GM21447 (cell line): Measurements from ENCODE around the gene PATE3.

Experiments
- ATAC-seq: cut with Tn5 transposase; IDR thresholded peaks from one replicate; pipeline ENCODE4 v1.9.1; 2021; ENCODE audit not compliant: unreplicated experiment

Gene PATE3

DNA sequence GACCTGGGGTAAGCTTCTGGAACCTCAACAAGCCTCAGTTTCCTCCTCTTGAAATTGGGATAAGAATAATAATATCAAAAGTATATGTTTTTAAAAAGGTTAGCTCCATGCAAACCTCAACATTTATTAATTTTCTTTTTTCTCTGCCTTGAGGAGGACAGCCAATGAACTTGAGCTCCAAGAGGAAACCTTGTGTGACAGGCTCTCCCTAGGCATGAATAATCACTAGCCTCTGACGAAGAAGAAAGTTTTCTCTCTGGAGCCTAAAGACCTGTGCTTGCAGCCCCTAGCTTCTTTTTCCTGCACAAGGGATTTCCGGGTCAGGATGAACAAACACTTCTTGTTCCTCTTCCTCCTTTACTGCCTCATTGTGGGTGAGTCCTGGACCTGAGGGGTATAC is at the start of gene PATE3:
PATE3 (plus strand) TSS at position 301 of the 400 bp plus-strand sequence; CDS start at position 326, 25 bp downstream.
- ATAC-seq: no peak

- no peak for ATAC-seq
Measured at GRCh38 chr11:125740617-125741016, 47.3 kb upstream of the PATE3 start.

- no peak for ATAC-seq
Measured at GRCh38 chr11:125743681-125744080, 44.2 kb upstream of the PATE3 start.

DNA sequence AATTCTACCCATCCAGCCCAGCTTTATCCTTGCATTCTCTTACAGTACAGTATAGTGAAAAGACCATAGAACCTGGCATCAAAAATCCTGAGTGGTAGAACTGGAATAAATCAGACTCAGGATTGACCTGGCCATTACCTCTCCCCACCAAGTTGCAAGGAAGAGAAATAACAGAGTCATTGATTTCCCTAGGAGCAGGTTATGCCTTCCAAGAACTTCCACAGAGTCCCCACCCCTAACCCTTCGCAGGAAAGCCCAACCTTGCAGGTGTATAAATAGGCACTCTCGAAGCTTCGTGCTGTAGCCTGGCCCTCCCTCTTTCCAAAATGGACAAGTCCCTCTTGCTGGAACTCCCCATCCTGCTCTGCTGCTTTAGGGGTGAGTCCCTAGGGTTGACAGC is 41.9 kb upstream of the PATE3 start, which contains the start of gene PATE1:
PATE1 (plus strand) TSS at position 301 of the 400 bp plus-strand sequence; CDS start at position 327, 26 bp downstream.
- no peak for ATAC-seq

DNA sequence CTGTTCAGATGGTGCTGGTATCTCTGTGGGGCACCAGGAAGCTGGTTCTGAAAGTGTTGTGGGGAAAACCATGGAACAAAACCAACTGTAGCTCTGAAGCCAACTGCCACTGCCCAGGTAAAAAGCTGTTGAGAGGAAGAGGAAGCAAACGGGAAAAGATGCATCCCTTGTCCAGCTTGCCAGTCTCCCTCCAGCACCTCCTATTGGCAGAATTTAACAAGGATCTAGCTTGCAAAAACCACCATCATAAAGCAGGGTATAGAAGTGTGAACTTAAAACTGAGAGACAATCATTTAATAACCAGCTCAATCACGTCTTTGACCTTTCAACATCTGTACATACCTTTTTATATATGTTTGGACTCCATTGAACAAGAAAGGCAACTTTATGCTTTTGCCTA is 37.3 kb upstream of the PATE3 start:
- ATAC-seq: no peak

- no peak for ATAC-seq
Measured at GRCh38 chr11:125756050-125756449, 31.9 kb upstream of the PATE3 start.

DNA sequence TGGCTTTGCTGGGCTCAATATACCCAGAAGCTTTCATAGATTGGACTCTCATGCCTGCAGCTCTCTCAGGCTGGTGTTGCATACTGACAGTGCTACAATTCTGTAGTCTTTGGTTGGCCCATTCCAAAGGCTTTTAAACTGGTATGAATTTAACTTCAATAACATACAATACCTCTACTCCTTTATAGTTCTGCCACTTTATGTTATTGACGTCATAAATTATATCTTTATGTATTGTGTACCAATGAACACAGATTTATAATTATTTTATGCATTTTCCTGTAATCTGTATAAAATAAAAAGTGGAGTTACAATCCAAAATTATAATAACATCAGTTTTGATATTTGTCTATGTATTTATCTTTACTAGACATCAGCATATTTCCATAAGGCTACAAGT is 25.5 kb upstream of the PATE3 start:
- no peak for ATAC-seq

DNA sequence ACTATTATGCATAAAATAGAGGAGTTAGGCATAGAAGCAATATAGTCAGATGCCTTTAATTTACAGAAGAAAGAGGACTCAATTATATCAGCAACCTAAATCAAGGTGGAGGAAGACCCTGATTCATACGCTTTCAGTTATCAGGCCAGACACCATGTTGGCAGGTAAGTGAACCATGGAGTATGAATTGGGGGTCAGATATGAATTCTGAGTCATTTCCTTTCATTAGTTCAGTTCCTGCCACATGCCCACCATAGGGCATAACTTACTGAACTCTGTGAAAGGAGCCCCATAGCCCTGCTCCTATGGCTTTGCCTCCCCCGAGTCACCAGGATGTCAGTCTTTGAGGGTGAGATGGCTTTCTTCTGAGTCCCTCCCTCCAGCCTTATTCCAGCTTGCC is 24.4 kb upstream of the PATE3 start:
- no peak for ATAC-seq

DNA sequence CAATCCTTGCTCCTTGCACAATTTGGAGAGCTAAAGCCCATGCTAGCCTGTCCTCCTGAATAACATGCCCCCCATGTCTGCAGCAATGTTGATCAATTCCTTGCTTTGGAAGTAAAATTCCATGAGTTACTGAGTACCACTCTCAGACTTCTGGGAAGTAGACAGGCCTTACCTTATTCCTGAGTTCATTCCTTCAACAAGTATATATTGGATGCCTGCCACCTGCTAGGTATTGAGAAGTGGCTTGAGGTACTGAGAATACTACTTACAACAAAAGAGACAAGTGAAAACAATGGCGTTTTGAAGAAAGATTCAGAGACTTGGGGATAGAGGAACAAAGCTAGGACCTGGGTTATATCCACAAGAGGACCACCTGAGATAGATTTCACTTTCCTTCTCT is 21.7 kb upstream of the PATE3 start:
- ATAC-seq: no peak

GRCh38 chr11:125768336-125769046 is 19.4 kb upstream of the PATE3 start:
- ATAC-seq: no peak

DNA sequence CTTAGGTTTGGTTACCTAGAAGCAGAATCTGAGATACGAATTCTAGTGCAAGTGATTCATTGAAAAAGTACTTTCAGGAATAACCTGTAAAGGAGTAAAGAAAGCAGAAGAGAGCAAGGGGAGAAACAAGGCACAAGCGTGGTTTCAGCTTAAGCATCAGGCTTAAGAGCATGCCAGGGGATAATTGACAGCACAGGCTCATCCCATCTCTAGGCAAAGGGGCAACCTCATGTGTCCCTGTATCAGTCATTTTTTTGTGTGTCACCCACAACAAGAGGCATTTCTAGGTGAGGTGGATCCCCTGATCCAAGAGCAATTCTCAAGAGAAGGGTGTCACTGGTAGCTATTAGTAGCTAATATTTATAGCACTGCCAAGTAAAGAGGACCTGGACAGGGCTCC is 17.3 kb upstream of the PATE3 start:
- no peak for ATAC-seq

DNA sequence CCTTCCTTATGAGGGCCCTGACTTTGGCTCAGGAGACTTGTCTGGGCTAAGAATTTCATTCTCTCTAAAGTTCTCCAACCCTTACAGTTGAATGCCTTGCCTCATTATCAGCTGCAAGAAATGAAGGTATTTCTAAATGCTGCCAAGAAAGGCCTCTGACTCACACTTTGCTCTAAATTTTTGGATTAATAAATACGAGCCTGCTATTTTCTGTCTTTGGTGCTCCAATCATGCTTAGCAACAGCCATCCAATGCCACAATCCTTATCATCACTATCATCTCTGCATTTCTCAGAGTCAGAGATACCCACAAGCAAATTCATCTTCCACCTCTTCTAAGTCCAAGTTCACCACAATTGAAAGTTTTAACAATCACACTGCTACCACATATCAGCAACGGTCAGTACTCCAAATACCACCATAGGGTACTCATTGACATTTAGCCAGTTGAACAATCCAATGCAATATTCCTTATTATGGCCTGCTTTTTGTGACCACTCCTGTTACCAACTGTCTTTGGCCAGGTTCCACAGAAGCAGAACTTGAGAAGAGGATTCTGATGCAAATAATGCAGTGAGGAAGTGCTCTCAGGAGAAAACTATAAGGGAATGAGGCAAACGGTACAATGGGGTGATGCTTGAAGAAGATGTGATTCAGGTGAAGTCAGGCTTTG is 15.0 kb upstream of the PATE3 start:
- ATAC-seq: no peak

DNA sequence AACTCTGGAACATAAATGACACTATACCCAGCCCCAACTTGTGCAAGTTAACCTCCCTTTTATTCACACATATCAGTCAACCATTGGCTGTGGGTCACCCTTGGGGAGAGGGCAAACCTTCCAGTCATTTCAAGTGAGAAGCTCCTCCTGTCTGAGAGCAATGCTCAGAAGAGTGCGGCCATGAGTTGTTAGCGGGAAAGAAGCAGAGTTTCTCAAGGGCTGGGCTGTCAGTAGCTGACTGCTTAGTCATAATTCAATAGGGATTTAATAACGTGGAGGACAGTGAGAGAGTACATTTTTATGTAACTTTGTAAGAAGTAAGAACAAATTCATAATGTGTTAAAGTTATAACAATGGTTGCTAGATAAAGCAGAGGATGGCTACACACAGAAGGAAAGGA is 14.4 kb upstream of the PATE3 start:
- ATAC-seq: no peak

GRCh38 chr11:125777309-125777708 is 10.6 kb upstream of the PATE3 start:
- ATAC-seq: no peak

DNA sequence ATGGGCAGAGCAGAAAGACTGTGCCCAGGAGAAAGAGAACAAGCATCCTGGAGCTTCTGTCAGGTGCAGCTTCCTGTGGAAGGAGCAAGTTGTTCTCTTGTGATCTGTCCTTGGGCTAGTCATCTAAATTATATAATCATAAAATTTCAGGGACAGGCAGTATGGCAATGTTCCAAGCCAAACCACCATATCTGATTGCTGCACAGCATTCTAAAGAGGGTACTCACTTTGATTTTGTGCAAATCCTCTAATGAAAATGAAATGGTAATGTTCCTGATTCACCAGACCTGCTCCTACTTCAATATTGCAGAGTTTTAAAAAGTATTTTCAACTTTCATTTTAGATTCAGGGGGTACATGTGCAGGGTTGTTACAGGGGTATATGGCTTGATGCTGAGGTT is 9.2 kb upstream of the PATE3 start, which contains the start of gene PATE2:
PATE2 (minus strand) TSS at position 101 of the 400 bp plus-strand sequence; CDS start at position 46, 55 bp downstream.
- no peak for ATAC-seq

DNA sequence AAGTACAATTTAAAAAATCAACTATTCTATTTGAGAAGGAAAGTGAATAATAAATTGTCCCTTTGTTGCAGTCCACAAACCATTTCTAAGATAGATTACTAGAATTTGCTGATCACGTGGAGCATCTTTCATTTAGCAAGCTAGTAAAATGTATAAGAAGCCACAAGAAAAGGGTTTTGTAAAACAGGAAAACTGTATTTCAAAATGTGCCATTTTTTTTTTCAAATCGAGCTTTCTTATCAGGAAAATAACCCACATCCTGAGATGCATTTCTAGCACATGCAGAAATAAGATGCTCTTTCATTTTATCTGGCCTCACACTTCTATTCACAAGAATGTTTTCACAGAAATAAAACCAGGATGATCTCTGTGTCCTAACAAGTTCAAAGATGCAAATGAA is 3.2 kb upstream of the PATE3 start:
- ATAC-seq: no peak

- no peak for ATAC-seq
Measured at GRCh38 chr11:125790825-125791224, 2.9 kb downstream of the PATE3 start.

- no peak for ATAC-seq
Measured at GRCh38 chr11:125797641-125798040, 9.7 kb downstream of the PATE3 start.

DNA sequence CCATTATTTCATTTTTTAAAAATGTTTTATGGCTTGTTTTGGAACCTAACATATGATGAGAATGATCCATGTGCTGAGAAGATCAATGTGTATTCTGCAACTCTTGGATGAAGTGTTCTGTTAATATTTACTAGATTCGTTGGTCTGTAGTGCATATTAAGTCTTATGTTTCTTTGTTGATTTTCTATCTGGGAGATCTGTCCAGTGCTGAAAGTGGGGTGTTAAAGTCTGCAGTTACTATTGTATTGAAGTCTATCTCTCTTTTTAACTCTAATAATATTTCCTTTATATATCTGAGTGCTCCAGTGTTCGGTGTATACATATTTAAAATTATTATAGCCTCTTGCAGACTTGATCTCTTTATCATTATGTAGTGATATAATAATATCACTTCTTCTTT is 11.9 kb downstream of the PATE3 start:
- no peak for ATAC-seq

DNA sequence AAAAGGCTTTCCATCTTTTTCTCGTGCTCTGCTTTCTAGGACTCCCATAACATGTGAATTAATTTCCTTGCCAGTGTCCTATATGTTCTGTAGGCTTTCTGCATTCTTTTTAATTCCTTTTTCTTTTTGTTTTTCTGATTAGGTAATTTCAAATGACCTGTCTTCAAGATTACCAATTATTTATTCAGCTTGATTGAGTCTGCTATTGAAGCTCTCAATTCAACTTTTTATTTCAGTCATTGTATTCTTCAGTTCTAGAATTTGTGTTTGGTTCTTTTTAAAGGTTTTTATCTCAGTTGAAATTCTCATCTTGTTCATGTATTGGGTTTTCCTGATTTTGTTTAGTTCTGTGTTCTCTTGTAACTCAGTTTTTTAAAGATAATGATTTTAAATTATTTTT is 14.5 kb downstream of the PATE3 start:
- ATAC-seq: no peak

- no peak for ATAC-seq
Measured at GRCh38 chr11:125807909-125808308, 20.0 kb downstream of the PATE3 start.

- ATAC-seq: no peak
Measured at GRCh38 chr11:125833016-125833415, 45.1 kb downstream of the PATE3 start, which contains the start of gene PATE4. Gene PATE4 (plus strand): TSS chr11:125833316. CDS start chr11:125833360, 44 bp downstream.
